NCI-H1694 (cell line): ENCODE measurements around the gene HRNR.
"Not testable (repeated sequence)": the region's sequence is repeated elsewhere in the genome, so short reads cannot be mapped to it uniquely, and the experiment has no call there.

Source experiments
- DNase-seq: peaks from one replicate; lab custom pipeline; 2025; lab: John Stamatoyannopoulos, UW

Gene HRNR

DNA sequence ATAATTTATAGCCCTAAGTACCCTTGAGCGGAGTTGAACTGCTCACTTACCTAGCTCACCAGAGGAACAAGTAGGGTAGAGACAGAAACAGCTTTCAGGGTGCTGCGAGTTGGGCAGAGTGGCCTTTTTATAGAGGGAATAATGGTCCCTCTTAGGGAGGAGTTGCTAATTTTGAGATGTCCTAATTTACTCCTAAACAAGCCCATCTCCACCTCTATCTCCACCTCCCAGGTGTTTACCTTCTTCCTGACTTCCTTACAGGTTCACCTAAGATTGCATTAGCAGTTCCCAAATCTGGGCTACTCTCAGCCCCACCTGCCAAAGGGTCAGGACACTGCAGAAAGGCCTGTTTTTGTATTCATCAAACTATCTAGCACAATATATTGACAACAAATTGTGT is at the start of gene HRNR:
TSS of gene HRNR (minus strand) at position 101 of the 400 bp plus-strand sequence. CDS start 940 bp downstream, outside the sequence.
- DNase-seq = no peak

DNA sequence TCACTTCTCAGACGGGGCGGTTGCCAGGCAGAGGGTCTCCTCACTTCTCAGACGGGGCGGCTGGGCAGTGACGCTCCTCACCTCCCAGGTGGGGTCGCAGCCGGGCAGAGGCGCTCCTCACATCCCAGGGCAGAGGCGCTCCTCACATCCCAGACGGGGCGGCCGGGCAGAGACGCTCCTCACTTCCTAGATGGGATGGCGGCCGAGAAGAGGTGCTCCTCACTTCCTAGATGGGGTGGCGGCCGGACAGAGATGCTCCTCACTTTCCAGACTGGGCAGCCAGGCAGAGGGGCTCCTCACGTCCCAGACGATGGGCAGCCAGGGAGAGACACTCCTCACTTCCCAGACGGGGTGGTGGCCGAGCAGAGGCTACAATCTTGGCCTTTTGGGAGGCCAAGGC is 32.4 kb upstream of the HRNR start:
- DNase-seq = not testable (repeated sequence)

DNA sequence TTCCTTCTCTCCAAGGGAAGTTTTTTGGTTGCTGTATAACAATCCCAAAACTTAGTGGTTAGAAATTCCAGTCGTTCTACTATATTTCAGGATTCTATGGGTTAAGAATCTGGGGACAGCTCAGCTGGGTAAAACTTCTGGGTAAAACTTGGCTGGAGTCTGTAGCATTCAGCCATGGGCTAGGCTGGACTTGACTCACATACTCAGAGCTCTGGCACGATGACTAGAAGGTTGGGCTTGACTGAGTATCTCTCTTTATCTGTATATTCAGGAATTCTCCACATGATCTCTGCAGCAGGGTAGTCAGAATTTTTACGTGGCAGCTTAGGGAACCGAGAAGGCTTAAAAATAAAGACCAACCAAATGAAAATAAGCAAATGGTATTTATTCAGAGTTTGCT is 28.2 kb upstream of the HRNR start:
- DNase-seq = no peak

DNA sequence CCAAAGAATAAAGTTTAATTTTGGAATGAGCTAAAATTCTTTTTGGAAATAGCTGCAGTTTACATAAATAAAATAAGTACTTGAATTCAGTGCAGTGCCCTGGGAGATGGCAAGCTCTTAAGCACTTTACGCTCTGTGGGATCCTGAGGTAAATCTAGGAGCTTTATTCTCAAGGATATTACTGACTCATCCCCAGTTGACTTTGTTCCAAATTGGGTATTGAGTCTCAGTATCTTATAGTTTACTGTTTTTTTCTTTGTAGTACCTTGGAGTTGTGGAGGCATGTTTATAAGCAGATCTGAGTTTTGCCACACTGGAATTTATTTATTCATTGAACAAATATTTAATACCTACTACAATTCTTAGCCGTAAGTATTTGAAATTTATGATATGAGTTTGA is 27.4 kb upstream of the HRNR start:
- no peak for DNase-seq

DNA sequence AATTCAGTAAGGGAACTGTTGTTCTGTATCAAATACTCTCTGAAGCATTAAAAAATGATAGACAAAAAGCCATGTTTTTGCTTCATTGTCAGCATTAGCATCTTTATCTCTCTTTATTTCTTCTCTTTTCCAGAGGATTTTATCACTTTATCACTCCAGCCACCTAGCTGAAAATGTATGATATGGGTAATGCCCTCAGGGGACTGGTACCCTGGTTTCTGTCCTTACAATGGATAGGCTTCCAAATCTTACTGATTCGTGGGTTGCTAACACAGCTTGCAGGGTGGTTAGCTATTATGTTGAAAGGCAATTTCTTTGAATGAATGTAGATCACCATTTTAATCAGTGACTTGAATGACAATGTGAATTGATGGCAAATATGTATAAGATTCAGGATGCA is 23.3 kb upstream of the HRNR start:
- DNase-seq = no peak

DNA sequence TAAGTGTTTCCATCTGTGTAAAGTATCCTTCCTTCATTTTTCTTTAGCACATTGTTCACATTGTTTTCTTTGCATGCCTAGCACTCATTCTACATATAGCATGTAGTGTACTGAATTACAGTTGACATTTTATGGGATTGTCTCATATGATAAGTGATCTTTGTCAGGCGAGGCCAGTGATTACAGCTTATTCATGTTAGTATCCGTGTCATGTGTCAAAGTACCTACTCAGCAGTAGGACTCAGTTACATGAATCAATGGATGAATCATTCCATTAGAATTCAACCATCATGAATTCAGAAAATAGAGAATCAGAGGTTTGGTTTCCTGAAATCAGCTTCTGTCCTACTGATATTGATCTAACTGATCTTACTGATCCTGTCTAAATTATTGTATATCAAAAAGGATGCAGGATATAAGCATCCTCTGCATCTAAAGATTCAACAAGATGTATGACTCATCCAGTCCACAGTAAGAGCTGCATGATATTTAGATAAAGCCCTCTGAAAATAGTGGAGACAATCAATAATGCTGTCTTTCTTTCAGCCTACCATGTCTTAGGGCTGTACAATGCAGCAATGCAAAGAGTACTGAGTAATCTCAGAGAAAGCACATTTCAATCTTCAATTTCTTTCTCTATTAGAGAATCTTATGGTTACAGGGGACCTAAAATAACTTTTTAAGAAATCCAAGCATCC is 20.7 kb upstream of the HRNR start:
- DNase-seq = no peak

DNA sequence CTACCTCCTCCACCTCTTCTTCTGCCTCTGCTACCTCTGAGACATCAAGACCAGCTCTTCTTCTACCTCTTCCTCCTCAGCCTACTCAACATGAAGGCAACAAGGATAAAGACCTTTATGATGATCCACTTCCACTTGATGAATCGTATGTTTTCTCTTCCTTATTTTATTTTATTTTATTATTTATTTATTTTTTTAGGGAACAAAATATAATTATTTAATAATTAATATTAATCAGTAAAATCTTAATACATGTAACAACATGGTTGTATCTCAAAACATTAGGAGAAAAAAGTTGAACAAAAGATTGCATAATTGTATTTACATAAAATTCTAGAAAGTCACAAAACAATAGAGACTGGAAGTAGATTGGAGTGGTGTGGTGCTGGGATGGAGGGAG is 13.1 kb upstream of the HRNR start:
- no peak for DNase-seq

DNA sequence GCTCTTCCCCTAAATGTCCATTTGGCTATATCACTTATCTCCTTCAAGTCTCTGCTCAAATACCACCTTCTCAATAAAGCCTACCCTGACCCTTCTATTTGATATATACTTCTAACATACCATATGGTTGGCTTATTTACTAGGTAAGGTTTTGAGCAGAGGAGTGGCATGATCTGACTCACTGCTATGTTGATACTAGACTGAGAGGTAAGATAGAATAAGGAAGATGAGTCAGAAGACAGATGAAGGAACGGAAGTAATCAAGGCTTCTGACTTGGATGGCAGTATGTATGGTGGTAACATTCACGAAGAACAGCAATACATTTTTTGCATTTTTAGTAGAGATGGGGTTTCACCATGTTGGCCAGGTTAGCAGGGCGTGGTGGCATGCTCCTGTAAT is 4.8 kb upstream of the HRNR start:
- no peak for DNase-seq

DNA sequence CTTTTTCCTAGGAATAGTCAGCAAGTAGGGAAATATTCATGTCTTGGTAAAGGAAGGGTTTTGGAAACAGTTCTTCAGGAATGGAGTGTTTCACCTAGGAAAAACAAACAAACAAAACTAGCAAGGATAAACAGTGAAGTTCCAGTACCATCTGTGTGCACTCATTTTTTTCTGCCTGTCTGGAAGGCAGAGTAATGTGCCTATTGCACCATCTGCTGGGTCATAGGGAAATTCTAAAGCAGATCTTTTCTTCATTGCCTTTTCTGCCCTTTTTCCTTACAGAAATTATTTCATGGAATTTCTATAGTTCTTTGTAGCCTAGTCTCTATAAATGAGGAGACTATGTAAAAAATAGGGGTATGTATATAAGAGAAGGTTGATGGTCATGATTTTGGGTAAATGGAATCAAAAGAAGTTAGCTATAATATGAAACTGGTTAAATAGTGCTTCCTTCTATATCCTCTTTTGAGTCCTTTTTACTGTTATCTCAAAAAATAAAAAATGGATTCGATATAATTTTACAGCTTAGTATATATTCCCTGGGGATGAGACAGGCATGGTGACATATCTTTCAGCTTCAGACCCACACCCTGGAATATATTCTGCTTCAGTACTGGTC is 3.4 kb upstream of the HRNR start:
- peak; percentile 2 for DNase-seq

DNA sequence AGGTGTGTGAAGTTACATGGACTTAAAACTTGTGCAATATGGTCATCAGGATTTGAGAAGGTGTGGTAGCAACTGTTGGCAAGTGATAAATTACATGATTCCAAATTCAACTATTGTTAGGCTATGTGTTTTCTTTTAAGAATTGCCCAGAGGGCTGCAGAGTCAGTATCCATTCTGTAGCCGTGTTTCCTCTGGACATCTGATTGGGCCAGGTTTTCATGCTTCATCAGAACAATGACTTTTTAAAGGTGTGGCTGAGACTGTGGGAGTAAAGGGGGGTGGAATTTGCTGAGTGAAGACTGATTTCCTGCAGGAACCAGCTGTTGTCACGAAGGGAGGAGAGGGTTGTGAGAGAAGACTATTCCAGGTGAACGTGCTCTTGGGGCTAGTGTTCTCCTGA is 1.7 kb upstream of the HRNR start:
- DNase-seq = no peak

DNA sequence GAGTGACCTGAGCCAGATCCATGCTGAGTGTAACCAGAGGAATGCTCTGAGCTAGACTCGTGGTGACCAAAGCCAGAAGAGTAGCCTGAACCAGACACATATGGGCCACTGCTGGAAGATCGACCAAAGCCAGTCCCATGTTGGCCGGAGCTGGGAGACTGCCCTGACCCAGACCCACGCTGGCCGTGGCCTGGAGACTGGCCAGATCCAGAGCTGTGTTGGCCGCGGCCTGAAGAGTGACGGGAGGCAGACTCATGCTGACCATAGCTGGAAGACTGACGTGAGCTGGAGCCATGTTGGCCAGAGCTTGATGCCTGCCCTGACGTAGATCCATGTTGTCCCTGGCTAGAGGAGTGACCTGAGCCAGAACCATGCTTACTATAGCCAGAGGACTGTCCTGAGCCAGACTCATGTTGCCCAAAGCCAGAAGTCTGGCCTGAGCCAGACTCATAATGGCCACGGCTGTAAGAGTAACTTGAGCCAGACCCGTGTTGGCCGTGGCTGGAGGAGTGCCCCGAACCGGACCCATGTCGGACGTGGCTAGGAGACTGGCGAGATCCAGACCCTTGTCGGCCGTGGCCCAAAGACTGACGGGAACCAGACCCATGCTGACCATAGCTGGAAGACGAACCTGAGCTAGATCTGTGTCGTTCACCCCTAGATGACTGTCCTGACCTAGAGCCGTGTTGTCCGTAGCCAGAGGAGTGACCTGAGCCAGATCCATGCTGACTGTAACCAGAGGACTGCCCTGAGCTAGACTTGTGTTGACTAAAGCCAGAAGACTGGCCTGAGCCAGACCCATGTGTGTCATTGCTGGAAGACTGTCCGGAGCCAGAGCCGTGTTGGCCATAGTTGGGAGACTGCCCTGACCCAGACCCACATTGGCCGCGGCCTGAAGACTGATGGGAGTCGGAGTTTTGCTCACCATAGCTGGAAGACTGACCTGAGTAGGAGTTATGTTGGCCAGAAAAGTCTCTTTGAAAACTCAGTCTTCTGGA is 3.5 kb downstream of the HRNR start:
- no peak for DNase-seq

DNA sequence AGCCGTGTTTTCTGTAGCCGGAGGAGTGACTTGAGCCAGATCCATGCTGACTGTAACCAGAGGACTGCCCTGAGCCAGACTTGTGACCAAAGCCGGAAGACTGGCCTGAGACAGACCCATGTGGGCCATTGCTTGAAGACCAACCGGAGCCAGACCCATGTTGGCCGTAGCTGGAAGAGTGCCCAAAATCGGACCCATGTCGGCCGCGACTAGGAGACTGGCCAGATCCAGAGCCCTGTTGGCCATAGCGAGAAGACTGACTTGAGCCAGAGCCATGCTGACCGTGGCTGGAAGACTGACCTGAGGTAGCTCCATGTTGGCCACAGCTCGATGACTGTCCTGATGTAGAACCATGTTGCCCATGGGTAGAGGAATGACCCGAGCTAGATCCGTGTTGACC is 4.6 kb downstream of the HRNR start:
- DNase-seq = not testable (repeated sequence)

DNA sequence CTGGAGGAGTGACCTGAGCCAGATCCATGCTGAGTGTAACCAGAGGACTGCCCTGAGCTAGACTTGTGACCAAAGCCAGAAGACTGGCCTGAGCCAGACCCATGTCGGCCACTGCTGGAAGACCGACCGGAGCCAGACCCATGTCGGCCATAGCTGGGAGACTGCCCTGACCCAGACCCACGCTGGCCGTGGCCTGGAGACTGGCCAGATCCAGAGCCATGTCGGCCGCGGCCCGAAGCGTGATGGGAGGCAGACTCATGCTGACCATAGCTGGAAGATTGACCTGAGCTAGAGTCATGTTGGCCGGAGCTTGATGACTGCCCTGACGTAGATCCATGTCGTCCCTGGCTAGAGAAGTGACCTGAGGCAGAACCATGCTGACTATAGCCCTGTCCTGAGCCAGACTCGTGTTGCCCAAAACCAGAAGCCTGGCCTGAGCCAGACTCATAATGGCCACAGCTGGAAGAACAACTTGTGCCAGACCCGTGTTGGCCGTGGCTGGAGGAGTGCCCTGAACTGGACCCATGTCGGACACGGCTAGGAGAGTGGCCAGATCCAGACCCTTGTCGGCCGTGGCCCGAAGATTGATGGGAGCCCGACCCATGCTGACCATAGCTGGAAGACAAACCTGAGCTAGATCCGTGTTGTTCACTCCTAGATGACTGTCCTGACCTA is 5.1 kb downstream of the HRNR start:
- no peak for DNase-seq

DNA sequence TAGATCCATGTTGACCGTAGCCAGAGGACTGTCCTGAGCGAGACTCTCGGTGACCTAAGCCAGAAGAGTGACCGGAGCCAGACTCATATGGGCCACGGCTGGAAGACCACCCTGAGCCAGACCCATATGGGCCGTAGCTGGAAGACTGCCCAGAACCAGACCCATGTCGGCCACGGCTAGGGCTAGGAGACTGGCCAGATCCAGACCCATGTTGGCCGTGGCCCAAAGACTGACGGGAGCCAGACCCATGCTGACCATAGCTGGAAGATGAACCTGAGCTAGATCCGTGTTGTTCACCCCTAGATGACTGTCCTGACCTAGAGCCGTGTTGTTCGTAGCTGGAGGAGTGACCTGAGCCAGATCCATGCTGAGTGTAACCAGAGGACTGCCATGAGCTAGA is 8.4 kb downstream of the HRNR start:
- not testable (repeated sequence) for DNase-seq

DNA sequence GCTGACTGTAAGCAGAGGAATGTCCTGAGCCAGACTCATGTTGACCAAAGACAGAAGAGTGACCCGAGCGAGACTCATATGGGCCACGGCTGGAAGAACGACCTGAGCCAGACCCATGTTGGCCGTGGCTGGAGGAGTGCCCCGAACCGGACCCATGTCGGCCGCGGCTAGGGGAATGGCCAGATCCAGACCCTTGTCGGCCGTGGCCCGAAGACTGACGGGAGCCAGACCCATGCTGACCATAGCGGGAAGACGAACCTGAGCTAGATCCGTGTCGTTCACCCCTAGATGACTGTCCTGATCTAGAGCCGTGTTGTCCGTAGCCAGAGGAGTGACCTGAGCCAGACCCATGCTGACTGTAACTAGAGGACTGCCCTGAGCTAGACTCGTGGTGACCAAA is 9.1 kb downstream of the HRNR start:
- not testable (repeated sequence) for DNase-seq

DNA sequence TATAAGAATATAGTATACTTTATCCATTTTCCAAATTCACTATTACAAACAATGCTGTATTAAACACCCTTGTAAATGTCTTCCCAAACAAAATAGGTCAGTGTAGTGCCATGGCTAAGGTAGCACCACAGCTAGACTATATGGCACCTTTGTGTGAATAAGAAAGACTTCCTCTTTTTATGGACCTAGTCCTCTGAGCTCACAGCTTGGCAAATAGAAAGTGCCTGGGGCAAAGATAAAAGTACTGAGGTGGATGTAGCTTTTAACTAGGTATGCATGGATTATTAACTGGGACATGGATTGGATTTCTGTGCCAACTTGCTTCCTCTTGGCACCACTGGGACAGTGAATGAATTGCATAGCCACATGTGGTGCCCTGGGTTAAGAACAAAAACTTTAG is 25.0 kb downstream of the HRNR start:
- no peak for DNase-seq

DNA sequence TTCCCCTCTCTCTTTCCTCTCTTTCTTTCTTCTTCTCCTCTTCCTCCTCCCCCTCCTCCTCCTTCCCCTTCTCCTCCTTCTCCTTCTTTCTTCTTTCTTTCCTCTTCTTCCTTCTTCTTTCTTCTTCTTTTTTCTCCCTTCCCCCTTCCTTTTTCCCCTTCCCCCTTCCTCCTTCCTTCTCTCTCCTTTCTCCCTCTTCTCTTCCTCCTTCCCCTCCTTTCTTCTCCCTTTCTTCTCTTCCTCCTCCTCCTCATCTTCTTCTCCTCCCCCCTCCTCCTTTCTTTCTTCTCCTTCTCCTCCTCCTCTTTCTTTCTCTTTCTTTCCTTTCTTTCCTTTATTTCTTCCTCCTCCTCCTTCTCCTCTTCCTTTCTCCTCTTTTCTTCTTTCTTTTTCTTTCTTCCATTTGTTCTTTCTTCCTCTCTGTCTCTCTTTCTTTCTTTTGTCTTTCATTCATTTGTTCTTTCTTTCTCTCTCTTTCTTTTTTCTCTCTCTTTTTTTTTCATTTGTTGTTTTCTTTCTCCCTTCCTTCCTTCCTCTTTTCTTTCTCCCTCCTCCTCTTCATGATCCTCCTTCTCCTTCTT is 26.5 kb downstream of the HRNR start:
- no peak for DNase-seq

DNA sequence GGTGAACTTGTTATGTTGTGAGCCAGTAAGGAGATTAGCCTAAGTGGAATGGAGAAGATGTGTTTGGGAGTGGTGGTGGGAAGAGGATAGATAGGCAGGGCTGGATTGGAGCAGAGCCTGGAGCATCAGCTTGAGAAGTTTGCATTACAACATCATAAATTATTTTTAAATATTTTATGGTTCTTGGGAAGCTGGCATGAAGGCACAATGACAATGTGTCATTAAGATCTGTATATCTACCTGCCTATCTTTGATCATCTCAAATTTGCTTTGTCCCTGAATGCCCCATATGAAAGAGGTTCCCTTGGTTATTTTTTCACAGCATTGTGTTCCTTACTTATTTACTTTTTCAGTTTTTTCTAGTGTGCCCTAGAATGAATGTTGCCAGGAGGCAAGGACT is 32.3 kb downstream of the HRNR start:
- DNase-seq = no peak

DNA sequence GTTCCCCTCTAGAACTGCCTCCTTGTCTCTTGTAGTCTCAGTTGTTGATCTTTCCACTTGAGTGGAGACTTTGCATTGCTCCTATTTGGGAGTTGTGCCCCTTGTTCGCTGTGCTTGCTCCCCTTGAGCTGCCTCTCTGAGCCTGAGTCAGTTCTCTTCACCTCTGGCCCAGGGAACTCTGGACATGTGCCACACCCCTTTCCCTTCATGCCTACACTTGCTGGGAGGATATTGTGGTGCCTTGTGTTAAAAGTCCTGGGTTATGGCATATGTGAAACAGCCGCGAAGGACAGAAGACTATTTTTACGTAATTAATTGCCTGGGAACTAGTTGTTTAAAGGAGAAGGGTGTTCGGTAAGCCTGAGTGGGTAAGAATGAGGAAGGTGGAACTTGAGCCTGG is 32.7 kb downstream of the HRNR start:
- DNase-seq = no peak

DNA sequence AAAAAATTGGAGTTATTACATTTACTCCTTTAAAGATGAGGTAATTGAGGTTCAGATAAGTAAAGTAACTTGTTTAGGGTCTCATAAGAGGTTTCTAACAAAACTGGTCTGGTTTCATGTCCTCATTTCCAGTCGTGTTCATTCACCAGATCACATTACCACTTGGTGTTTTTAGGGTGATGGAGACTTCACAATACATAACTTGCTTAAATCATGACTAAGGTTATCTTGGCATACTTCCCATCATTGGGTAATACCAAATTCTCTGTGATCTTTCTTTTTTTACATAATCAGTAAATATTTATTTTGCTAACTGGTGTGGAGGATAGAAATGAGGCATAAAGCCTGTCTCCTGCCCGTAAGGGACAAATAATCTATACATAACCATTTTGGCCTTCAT is 33.4 kb downstream of the HRNR start:
- DNase-seq = no peak

DNA sequence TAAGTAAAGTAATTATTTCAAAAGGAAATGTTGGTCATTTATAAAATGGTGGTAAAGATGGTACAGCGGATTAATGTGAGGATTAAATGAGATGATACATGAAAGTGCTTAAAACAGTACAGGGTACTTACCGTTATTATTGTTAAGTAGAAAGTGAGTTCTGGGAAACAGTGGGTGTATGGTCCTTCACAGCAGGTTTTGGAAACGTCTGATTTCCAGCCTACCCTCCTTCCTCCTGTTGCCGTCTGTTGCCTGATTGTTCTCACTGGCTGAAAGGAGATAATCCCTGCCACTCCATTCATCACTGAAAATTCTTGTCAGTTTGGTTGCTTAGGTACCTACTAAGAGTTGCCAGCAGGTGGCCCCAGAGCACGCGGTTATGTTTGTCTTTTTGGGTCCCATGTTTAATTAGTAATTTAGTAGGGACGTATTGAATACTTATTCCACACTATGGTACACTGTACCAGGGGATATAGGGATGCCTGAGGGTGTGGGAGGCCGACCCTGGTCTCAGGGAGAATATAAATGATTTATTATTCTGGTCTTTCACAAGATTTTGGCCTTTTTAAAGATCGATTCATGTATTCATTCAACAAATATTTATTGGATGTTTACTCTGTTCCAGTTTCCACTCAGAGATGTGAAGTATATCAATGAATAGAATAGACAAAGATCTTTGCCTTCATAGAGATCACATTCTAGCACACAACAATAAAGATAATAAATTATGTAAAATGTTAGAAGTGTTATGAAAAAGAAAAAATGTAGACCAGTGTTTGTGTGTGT is 34.1 kb downstream of the HRNR start:
- peak; percentile 81 for DNase-seq
